HCT116 (cell line): ENCODE results near the gene KLHDC10. TPM values are rescaled to one million over a fixed set of nuclear protein-coding genes. Genes with fewer than 3 reads are reported as not detected.
"Not testable (repeated sequence)": the region's sequence is repeated elsewhere in the genome, so short reads cannot be mapped to it uniquely, and the experiment has no call there.

Source experiments
- ATAC-seq: fragments of 200-7000 bp; cut with Tn5 transposase; 2 replicates; pipeline ENCODE4 v1.9.1; 2020; ENCODE audit warnings: mild to moderate bottlenecking, moderate library complexity
- BruUV-seq: library from RNA; stranded (reverse); fragments of 400-500 nt; replicated peaks from 2 replicates; lab custom pipeline; 2021; lab: Mats Ljungman, UMichigan
- CTCF ChIA-PET: fragments of 300-600 bp; sonication (Branson Sonifier 250); formaldehyde crosslinking; loops from one replicate; lab custom pipeline; 2021; ENCODE audit warnings: antibody characterized with exemption; lab: Charles Lee
- POLR2A ChIA-PET: fragments of 300-600, 350-600 bp; sonication (Branson Sonifier 250); formaldehyde crosslinking; loops from one replicate; lab custom pipeline; 2021; ENCODE audit warnings: antibody characterized with exemption; lab: Charles Lee
- RAD21 ChIA-PET, 2 experiments: fragments of 300-600 bp; sonication (Branson Sonifier 250); formaldehyde crosslinking; loops; one replicate each; lab custom pipeline; 2023; ENCODE audit warnings: low total read pairs in 2 of 2; ENCODE audit not compliant: uncharacterized antibody in 2 of 2, unreplicated experiment in 2 of 2, low non-redundant PET in 1 of 2; lab: Charles Lee
- DNase-seq: peaks from one replicate; pipeline ENCODE4 v3.0.0-alpha.2; 2010; ENCODE audit warnings: low read depth, low spot score
- H2AFZ ChIP-seq: fragments of 200-600 bp; shearing (Covaris generic), sonication (generic); 2 replicates; pipeline ENCODE4 v1.6.1; 2017; ENCODE audit warnings: low read depth, mixed run types, mixed read lengths, antibody characterized with exemption, low read length; ENCODE audit not compliant: poor library complexity, severe bottlenecking
- H3K27ac ChIP-seq: 2 replicates; pipeline ENCODE4 v1.5.1; 2012; ENCODE audit warnings: low read depth, low read length
- H3K27me3 ChIP-seq: fragments of 200-600 bp; sonication (generic); 2 replicates; pipeline ENCODE4 v1.6.1; 2016; ENCODE audit warnings: mixed run types, low read length, mixed read lengths; ENCODE audit not compliant: insufficient read depth
- H3K36me3 ChIP-seq, 2 experiments: fragments of 200-500 bp in 1 of 2; fragments of 200-600 bp in 1 of 2; sonication (Bioruptor generic) in 1 of 2; sonication (generic) in 1 of 2; 2 replicates each; pipeline versions ENCODE4 v1.5.1 to v1.6.1; 2014 to 2016; ENCODE audit warnings: low read length in 2 of 2, inconsistent platforms in 1 of 2, mixed read lengths in 1 of 2, mixed run types in 1 of 2; ENCODE audit not compliant: insufficient read depth in 2 of 2, control insufficient read depth in 1 of 2
- H3K4me1 ChIP-seq, 2 experiments: fragments of 200-600 bp in 1 of 2; sonication (generic) in 1 of 2; 2 replicates each; pipeline versions ENCODE4 v1.5.1 to v1.6.1; 2012 to 2017; ENCODE audit warnings: low read length in 2 of 2, inconsistent platforms in 1 of 2, mild to moderate bottlenecking in 1 of 2, mixed read lengths in 1 of 2, mixed run types in 1 of 2, moderate library complexity in 1 of 2; ENCODE audit not compliant: insufficient read depth in 2 of 2, control insufficient read depth in 1 of 2
- H3K4me2 ChIP-seq: fragments of 200-600 bp; sonication (generic); 2 replicates; pipeline ENCODE4 v1.6.1; 2017; ENCODE audit warnings: mixed run types, low read length, mixed read lengths
- H3K4me3 ChIP-seq, 2 experiments: fragments of 200-600 bp in 1 of 2; sonication (generic) in 1 of 2; replicated peaks in 1 of 2; 2 replicates each; pipeline ENCODE4 v1.5.1; 2011 to 2016; ENCODE audit warnings: low read length in 2 of 2, control low read depth in 1 of 2, low read depth in 1 of 2, mild to moderate bottlenecking in 1 of 2, mixed read lengths in 1 of 2, mixed run types in 1 of 2
- H3K79me2 ChIP-seq: fragments of 200-600 bp; sonication (generic); 2 replicates; pipeline ENCODE4 v1.6.1; 2017; ENCODE audit warnings: mild to moderate bottlenecking, mixed run types, low read length, moderate library complexity, mixed read lengths; ENCODE audit not compliant: insufficient read depth
- H3K9ac ChIP-seq: fragments of 200-600 bp; sonication (generic); 2 replicates; pipeline ENCODE4 v1.6.1; 2016; ENCODE audit warnings: low read length, mixed read lengths
- H3K9me2 ChIP-seq: fragments of 200-600 bp; sonication (generic), shearing (Covaris generic); 2 replicates; pipeline ENCODE4 v1.6.1; 2017; ENCODE audit warnings: mixed run types, mild to moderate bottlenecking, moderate library complexity; ENCODE audit not compliant: insufficient read depth
- H3K9me3 ChIP-seq, 2 experiments: fragments of 200-500 bp in 1 of 2; fragments of 200-600 bp in 1 of 2; sonication (Bioruptor generic) in 1 of 2; sonication (generic) in 1 of 2; 2 replicates each; pipeline ENCODE4 v1.6.1; 2014 to 2017; ENCODE audit warnings: low read length in 2 of 2, mixed read lengths in 2 of 2, inconsistent platforms in 1 of 2, low read depth in 1 of 2, mild to moderate bottlenecking in 1 of 2, mixed run types in 1 of 2, moderate library complexity in 1 of 2; ENCODE audit not compliant: control insufficient read depth in 1 of 2, insufficient read depth in 1 of 2
- H4K20me1 ChIP-seq: fragments of 200-600 bp; sonication (generic), shearing (Covaris generic); 2 replicates; pipeline ENCODE4 v1.6.1; 2017; ENCODE audit warnings: mixed run types, mild to moderate bottlenecking, moderate library complexity; ENCODE audit not compliant: insufficient read depth
- CBX3 ChIP-seq: IDR thresholded peaks from 2 replicates; pipeline ENCODE4 v1.6.1; 2012; ENCODE audit warnings: low read depth
- EGR1 ChIP-seq: IDR thresholded peaks from 2 replicates; pipeline ENCODE4 v1.6.1; 2012; ENCODE audit warnings: low read depth
- EZH2 ChIP-seq: fragments of 200-600 bp; sonication (generic); IDR thresholded peaks from 2 replicates; pipeline ENCODE4 v1.6.1; 2017; ENCODE audit warnings: antibody characterized with exemption, mixed run types
- FOSL1 ChIP-seq: IDR thresholded peaks from 2 replicates; pipeline ENCODE4 v1.6.1; 2012; ENCODE audit warnings: low read depth
- REST ChIP-seq: IDR thresholded peaks from 2 replicates; pipeline ENCODE4 v1.6.1; 2012; ENCODE audit warnings: low read depth
- SIN3A ChIP-seq: IDR thresholded peaks from 2 replicates; pipeline ENCODE4 v1.6.1; 2012; ENCODE audit warnings: low read depth
- ZFX ChIP-seq: fragments of 450-650 bp; IDR thresholded peaks from 2 replicates; pipeline ENCODE4 v1.6.1; 2017
- ZNF274 ChIP-seq: fragments of 200-500 bp; sonication (Bioruptor generic); IDR thresholded peaks from 2 replicates; pipeline ENCODE4 v1.6.1; 2014; ENCODE audit warnings: mild to moderate bottlenecking, low read depth, low read length, inconsistent platforms
- intact Hi-C: fragments of 100-400 bp; cut with micrococcal nuclease; formaldehyde crosslinking; loops from 2 replicates; pipeline ENCODE4 v1.10.0; 2022
- total RNA-seq: library from RNA; stranded (reverse); gene quantifications from one replicate; pipeline ENCODE4 v1.2.1, GENCODE V29; 2021; ENCODE audit not compliant: unreplicated experiment
- TF ChIP-seq, protein P1 (sequence below): IDR thresholded peaks from 2 replicates; pipeline ENCODE4 v1.6.1; 2011; ENCODE audit warnings: mild to moderate bottlenecking, low read length, moderate library complexity; ENCODE audit not compliant: insufficient replicate concordance; ENCODE audit errors: extremely low read depth
- TF ChIP-seq, protein P2 (sequence below): IDR thresholded peaks from 2 replicates; pipeline ENCODE4 v1.6.1; 2012

KLHDC10 gene
- total RNA-seq, 1 experiment from 2014 or later: 25.8 TPM

DNA sequence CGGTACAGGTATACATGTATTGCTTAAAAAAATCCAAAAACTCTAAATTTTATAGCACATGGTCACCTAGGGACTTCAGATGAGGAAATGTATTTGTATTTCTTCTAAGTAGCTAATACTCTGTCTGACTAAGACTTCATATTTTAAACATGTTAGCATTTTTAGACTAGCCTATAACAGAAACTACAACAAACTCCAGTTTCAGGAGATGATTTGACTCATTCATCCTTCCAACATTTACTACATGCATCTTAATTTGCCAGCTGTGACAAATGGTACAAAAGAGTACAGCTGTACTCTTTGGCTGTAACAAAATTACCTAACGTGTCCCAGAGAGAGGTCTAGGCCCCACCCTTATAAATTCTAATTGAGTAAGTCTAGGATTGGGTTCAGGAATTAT is 112.7 kb downstream of the KLHDC10 start:
- Histone ChIP-seq H3K4me3 (no peak overlapping the region), H4K20me1 (no peaks in the 10 kb centered on the region), H3K9me3 (no peaks in the 10 kb centered on the region), H3K79me2 (peaks cover 27% of the 10 kb centered on the region), H3K9ac (no peak overlapping the region), H3K9me2 (no peaks in the 10 kb centered on the region), H3K36me3 (peaks cover 37 to 39% of the 10 kb centered on the region in 2 experiments; a peak in 3 of 4 replicates), H3K4me1 (no peaks in the 10 kb centered on the region), H3K27ac (no peak overlapping the region), H3K4me2 (no peak overlapping the region), H2AFZ (no peak overlapping the region), H3K27me3 (no peaks in the 10 kb centered on the region)
- intact Hi-C loops: no loop called here
- TF ChIP-seq ZNF274 (no peak), FOSL1 (no peak), ZFX (no peak), EZH2 (no peak), CBX3 (no peak), REST (no peak), EGR1 (no peak), SIN3A (no peak)
- TF ChIP-seq, protein P1, sequence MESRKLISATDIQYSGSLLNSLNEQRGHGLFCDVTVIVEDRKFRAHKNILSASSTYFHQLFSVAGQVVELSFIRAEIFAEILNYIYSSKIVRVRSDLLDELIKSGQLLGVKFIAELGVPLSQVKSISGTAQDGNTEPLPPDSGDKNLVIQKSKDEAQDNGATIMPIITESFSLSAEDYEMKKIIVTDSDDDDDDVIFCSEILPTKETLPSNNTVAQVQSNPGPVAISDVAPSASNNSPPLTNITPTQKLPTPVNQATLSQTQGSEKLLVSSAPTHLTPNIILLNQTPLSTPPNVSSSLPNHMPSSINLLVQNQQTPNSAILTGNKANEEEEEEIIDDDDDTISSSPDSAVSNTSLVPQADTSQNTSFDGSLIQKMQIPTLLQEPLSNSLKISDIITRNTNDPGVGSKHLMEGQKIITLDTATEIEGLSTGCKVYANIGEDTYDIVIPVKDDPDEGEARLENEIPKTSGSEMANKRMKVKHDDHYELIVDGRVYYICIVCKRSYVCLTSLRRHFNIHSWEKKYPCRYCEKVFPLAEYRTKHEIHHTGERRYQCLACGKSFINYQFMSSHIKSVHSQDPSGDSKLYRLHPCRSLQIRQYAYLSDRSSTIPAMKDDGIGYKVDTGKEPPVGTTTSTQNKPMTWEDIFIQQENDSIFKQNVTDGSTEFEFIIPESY: no peak
- TF ChIP-seq, protein P2, sequence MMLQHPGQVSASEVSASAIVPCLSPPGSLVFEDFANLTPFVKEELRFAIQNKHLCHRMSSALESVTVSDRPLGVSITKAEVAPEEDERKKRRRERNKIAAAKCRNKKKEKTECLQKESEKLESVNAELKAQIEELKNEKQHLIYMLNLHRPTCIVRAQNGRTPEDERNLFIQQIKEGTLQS: no peak
- BruUV-seq: no TSS peak
- DNase-seq (no peak), ATAC-seq (no peak)
- CTCF ChIA-PET: no interaction called here
- POLR2A ChIA-PET: no interaction called here
- RAD21 ChIA-PET: no interaction called here

GRCh38 chr7:130184349-130184748 is 114.0 kb downstream of the KLHDC10 start:
- Histone ChIP-seq H3K79me2 (peaks cover 30% of the 10 kb centered on the region), H3K36me3 (peaks cover 30 to 36% of the 10 kb centered on the region in 2 experiments; a peak in 3 of 4 replicates)
- H3K9ac ChIP-seq, H3K4me3 ChIP-seq, H3K9me3 ChIP-seq, ATAC-seq, POLR2A ChIA-PET, BruUV-seq, intact Hi-C loops, H3K27me3 ChIP-seq, H3K27ac ChIP-seq, RAD21 ChIA-PET, H3K9me2 ChIP-seq, H3K4me1 ChIP-seq, H3K4me2 ChIP-seq, CTCF ChIA-PET, H4K20me1 ChIP-seq, H2AFZ ChIP-seq, DNase-seq: not testable (repeated sequence)
